Gastrocnemius medialis (tissue), 4 donors: ENCODE results near the gene ATP5PD.
"Not testable (repeated sequence)": the region's sequence is repeated elsewhere in the genome, so short reads cannot be mapped to it uniquely, and the experiment has no call there.

Experiments
- CTCF ChIP-seq, 5 experiments: fragments of 450-650 bp in 3 of 5; fragments of 200-600 bp in 2 of 5; sonication (generic) in 2 of 5; IDR thresholded peaks in 4 of 5; conservative IDR thresholded peaks in 1 of 5; 1 replicate in 4 of 5; 2 replicates in 1 of 5; pipeline ENCODE4 v1.5.1; 2016 to 2019; ENCODE audit warnings: antibody characterized with exemption in 5 of 5, mild to moderate bottlenecking in 3 of 5, moderate library complexity in 3 of 5
- POLR2A ChIP-seq, 2 donors: fragments of 450-650 bp; IDR thresholded peaks; one replicate each; pipeline ENCODE4 v1.6.1; 2017; ENCODE audit warnings: antibody characterized with exemption in 2 of 2, mild to moderate bottlenecking in 2 of 2, moderate library complexity in 2 of 2

GRCh38 chr17:75025398-75025734 is 21.4 kb downstream of the ATP5PD start:
- TF ChIP-seq POLR2A (IDR thresholded peaks at IDR 0.05); CTCF (IDR thresholded peaks at IDR 0.05 in 4 of 5, conservative IDR thresholded peaks at IDR 0.05 in 1 of 5): not testable (repeated sequence)
